ENCODE data around the gene METTL1.
A peak's percentile ranks its signal among the peaks of the same experiment; 100 is the strongest.

METTL1 gene

DNA sequence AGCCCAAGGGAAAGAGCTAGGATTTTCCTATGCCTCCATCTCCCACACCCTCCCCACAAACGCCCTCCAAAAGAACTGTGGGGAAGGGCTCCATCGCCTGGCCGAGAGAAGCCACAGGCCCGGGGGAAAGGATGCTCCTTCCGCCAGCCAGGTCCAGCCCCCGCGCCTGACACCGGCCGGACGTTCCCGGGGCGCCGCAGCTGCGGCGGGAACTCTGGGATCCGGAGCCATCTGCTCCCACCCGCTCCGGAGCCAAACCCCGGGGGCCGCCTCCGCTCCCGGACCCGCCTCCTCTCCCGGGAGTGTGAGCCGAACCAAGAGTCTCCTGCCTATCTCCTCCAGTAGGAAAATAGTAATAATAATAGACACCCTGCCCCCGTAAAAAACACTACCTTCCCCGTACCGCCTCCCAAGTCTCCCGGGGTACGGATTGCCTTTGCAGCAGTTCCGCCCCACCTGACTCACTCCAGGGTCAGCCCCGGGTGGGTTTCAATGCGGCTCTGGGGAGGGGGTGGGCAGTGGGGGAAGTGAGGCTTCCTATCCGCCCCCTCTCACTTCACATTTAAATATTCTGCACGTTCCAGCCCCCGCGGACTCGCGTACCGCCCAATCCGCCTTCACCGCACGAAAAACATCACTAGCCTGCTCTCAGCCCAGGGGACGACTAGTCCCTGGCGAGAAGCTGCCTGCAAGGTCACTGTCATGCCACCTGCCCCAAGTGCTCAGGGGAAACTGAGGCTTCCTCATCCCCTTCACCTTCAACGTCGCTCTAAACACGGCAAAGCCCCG, 35.8 kb downstream of the METTL1 start:
- DNase-seq: no peak

DNA sequence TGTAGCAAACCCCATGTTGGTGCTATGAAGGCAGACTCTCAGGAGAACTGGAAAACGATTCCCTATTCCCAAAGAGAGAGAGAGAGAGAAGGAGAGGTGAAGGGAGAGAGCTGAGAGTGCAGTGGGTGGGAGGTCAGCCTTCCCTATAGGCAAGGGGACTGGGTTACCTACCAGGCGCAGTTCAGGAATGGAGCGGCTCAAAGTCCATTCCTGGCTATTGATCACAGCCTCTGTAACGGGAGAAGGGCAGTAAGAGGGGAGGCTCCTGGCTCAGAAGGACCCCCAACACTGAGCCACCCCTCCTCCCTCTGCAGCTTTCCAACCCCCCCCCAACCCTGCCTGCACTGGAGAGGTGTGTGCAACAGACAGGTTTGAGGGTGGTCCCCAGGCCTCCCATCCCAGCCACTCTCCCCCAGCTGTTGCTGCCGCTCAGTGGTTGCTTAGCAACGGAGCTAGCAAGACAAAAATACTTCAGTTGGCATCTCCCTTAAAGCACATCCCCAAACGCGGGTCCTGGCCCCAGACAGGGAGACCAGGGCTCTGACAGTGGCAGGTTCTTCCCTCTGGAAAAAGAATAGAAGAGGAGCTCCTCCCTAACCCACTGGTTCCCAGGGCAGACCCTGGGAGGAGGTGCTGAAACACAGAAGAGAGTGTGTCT, 36.6 kb downstream of the METTL1 start:
- no peak for DNase-seq

DNA sequence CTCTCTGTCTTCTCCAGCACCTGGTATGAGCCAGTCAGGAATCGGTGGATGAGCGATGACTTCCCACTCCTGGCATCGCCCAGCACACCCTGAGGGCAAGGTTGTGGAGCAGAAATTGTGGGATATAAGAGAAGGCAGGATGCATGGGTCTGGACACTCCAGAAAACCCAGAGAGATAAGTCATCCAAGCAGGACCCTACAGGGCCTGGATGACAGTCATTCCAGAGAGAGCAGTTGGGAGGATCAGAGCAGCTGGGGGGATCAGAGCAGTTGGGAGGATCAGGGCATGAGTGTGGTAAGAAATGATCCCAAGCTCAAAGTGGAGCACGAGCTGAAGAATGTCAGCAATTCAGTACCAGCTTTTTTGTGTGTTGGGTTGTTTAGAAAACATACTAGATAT, 37.3 kb downstream of the METTL1 start:
- no peak for DNase-seq

DNA sequence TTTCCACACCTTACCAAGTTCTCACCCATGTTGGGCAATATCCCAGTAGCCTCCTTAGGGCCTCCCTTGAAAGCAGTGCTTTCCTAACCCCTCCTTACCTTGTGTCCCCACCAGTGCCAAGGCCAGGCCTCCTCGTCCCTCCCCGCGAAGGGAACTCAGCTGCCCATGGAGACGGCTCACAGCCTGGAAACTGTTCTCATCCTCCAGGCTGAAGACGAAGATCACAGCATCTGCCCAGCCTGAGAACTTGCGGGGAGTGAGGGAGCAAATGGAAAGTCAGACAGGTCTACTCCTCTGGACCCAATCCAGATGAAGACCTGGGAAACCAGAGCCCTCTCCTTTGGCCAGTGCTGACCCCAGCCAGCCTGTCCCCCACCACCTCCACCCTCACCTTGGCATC, 38.0 kb downstream of the METTL1 start:
- DNase-seq: no peak

DNA sequence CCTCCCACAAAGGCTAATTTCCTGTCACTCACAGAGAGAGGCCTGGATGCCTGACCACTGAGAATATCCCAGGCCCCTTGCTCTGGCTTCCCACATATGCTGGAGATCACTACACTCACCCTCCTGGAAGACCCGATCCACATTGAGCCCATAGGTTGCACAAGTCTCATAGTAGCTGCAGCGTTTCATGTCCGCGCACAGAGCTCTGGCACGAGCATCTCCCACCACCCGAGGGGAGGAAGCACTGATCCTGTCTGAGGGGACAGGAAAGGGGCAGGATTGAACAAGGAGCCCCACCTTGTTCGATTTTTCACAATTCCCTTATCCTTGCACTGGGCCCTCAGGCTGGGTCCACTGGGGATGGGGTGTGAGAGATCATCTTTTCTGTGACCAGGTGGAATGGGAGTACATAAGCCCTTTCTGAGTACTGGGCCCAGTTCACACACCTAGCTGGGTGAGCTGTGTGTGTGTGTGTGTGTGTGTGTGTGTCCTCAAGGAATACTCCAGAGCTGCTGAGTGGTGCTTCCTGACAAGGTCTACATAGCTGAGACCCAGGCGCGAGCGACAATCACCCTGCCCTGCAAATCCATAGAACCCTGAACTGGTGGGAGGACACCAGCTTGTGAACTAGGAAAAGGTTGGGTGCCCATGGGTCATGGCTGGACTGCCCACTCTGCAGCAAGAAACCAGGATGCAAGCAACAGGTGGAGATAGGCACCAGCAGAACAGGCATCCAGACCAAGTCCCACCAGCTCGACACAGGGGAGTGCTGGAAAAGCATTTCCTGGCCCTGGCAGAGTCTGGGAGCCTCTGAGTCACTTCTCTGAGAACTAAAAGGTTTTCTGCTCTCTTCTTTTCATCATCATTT, 38.9 kb downstream of the METTL1 start:
- DNase-seq: no peak

DNA sequence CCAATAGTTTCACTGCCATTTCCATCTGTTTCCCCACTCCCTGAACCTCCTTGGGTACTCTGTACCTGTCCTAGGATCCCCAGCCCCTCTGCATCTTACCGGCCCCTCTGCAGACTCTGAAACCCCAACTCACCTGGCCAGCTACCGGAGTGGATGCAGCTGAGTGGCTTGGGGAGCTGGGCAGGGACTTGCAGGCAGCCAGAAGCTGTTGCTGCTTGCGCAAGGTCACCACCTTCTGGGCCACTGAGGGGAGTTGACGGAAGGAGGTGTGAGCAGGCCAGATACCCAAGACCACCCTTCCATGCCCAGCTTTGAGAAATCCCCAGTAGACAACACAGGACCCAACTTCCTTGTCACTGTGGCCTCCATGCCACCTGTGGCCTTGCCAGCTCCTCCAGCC, 39.6 kb downstream of the METTL1 start:
- no peak for DNase-seq

DNA sequence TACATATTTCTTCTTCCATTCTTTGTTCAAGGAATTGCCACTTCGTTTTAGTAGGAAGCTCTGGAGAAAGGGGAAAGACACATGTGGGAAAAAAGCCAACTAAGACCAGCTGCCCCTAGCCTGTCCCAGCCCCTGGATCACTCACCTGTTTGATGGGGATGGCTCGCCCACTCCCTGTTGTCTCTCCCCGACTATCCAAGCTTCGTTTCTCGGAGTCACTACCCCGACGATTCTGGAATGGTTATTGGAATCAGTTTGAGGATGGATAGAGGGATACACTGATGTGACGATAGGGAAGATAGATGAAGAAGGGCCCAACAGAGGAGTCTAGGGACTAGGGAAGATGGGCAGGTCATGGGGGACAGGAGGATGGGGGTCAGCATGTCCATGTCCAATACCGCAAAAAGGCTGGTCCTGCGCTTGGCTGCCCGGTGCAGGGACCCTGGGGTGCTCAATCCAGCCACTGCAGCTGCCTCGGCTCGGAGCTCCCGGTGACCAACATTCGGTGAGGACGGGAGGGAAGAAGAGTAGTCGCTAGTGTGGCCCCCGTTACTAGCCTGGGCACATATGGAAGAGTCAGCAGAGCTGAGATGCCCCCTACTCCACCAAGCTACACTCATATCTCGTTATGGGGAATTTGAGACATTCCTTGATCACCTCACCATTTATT, 40.4 kb downstream of the METTL1 start:
- DNase-seq: no peak

DNA sequence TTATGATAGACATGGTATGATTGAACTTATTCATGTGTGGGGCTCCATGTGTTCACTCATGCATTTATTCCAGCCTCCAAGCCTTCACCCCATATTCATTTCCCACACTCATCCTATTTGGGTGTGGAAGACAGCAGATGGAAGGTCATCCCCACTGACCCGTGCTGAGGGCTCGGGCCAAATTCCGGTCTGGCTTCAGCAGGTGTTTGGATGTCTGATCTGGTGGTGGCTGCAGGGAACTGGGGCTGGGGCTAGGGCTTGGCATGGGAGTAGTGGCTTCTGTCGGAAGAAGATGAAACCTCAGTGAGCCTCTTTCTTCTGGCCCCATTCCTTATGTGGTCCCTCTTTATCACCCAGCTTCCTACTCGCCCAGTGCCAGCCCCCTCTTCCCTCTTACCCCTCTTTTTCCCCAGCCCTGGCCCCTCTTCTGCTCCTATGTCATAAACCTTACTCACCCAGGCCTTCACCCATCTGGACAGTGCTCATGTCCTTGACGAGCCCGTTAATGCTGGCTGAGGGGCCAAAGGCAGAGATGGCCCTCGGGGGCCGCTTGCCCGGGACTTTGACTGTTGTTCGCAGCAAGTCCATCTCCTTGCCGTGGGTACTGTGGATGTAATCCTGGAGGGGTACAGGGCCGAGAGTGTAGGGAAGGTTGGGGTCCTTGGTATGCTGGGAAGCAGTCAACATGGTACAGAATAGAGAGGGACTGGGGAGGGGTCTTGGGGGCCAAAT, 41.4 kb downstream of the METTL1 start:
- no peak for DNase-seq

DNA sequence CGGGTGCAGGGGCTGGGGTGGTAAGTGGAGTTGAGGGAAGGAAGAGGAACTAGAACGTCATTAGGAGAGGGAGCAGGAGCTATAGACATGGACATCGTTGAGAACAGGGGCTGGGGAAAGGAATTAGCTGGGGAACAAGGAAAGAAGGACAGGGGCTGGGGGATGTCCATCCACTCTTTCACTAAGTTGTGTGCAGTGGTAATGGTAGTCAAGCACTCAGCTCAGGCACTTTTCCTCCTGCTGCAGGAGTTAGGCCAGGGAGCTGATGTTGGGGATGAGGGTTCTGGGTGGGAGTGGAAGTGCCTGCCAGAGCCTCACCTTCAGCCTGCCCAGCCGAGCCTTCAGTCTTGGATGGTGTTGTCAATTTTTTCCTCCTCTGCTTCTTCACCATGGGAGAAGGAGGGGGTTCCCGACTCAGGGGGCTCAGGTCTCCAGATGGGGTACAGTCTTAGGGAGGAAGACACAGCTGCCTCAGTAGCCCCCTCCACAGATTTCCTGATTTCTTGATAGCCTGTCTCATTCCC, 42.5 kb downstream of the METTL1 start:
- DNase-seq: no peak

DNA sequence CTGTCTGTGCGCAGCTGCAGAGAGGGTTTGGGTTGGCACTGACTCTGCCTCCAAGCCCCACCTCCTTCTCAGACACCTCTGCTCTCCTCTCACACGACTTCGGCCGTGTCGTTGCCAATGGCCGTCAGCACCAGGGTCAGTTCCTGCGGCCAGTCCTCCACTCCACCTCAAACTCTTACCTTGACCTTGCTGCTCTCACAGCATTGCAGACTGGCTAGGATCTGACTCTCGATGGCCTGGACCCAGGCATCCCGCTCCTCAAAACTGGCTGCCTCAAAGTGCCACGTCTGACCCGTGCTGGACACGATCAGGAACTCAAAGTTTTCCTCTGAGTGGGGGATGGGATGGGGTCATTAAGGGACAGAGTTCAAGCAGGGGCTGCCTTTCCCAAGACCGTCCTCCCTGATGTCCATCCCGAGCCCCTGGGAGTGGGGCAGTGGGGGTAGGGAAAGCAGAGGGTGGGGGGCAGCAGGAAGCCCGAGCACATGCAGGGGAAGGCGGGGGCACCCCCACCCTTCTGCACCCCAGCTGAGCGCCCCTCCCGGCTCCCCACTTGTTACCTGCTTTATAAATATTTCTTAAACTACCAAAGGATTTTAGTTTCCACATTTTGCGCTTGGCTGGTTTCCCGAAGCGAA, 44.0 kb downstream of the METTL1 start:
- DNase-seq: no peak

DNA sequence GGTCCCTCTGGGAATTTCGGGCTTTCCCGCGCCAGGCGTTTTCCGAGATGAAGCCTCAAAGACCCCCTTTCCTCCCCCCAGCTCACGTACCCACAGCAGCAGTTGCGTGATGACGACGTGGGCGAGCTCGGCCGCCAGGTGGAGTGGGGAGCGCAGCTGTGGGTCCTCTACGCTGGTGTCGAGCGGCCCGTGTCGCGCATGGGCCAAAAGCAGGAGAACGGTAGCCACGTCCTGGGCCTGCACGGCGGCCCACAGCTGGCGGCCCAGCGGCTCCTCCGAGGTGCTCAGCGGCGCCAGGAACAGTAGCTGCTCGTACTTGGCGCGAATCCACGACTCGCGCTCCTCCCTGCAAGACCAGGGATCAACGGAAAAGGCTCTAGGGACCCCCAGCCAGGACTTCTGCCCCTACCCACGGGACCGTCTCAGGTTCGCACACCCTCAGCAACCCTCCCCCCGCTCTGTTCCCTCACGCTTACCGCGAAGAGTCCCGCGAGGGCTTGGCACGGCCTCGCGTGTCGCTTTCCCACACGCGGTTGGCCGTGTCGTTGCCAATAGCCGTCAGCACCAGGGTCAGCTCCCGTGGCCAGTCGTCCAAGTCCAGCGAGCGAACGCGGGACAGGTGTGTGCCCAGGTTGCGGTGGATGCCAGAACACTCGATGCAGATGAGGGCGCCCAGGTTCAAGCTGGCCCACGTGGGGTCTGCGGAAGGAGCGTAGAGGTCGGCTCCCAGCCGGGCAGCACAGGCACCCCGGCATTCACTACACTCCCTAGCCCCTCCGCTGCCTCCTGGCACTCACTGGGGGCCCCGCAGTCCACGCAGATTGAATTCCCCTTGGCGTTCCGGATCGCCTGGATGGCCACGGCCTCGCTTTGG, 44.8 kb downstream of the METTL1 start:
- DNase-seq: no peak

DNA sequence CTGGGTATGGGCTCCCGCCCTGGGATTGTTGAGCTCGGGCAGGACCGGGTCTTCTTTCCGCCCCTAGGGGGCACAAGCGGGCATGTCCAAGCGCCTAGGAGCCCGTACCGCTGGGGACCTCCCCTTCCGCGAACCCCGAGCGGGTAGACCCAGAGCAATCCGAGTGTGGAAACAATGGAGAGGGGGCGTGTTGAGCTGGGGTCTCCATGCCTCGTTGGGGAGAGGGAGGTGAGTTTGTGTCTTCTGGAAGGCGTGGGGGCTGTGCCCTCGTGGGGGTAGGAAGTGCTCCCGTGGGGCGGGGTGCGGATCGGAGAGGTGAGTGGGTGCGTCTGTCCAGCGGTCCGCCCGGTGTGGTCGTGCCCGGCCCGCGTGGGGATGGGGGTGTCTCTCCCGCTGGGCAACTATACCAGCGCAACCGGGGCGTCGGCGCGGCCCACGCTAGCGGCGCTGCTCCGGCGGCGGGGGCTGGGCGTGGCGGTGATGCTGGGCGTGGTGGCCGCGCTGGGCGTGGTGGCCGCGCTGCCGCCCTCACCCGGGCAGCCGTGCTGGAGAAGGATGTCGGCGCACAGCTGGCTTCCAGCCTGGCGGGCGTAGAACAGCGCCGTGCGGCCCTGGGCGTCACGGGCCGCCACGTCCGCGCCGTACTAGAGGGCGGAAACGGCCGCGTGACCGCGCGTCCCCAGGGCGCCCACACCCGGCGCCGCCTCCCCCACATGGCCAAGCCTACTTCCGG, 45.6 kb downstream of the METTL1 start:
- DNase-seq: peak; percentile 23

DNA sequence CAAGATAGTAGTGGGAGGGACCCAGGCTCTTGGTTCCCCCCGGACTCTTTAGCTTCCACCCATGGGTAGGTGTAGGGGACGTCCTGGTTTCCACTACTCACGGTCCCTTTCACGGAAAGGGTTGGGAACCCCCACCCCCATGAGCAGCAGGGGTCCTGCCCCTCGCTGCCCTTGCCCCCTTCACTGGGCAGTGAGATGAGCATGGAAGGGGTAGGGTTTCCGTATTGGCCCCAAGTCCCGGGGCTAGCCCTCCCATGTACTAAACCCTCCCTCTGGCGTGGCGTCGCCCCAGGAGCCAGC, 46.1 kb downstream of the METTL1 start:
- DNase-seq: no peak

DNA sequence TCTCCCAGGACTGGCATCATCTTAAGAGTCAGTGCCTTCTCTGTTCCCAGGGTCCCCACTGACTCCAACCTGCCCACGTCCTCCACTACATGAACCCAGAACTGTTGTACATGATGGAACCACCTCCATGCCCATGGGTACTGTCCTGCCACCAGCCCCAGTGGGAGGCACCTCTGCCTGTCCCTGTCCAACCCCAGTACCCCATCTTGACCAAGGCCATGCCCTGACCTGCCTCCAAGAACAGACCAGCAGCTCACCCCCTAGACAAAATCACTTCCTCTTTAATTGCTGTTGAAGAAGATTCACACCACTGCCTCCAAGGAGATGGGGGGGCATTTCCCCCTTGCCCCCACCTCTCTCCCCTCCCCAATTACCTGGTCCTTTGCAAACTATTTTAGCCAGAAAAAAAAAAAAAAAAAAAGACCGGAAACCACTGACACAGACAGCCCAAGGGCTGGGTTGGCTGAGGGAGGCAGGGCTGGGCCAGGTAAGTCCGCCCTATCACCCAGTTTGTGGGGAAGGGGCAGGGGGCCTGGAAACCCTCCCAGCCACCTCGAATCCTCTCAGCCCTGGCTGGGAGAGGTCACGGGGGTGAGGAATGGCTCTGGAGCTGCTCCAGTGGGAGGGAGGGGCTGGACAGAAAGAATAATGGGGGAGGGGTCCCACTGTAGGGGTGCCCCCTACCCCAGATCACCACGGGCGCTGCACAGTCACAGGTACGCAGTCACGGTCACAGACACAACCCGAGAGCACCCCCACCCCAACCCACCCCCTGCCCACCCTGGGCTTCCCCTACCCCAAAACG, 46.8 kb downstream of the METTL1 start:
- no peak for DNase-seq

DNA sequence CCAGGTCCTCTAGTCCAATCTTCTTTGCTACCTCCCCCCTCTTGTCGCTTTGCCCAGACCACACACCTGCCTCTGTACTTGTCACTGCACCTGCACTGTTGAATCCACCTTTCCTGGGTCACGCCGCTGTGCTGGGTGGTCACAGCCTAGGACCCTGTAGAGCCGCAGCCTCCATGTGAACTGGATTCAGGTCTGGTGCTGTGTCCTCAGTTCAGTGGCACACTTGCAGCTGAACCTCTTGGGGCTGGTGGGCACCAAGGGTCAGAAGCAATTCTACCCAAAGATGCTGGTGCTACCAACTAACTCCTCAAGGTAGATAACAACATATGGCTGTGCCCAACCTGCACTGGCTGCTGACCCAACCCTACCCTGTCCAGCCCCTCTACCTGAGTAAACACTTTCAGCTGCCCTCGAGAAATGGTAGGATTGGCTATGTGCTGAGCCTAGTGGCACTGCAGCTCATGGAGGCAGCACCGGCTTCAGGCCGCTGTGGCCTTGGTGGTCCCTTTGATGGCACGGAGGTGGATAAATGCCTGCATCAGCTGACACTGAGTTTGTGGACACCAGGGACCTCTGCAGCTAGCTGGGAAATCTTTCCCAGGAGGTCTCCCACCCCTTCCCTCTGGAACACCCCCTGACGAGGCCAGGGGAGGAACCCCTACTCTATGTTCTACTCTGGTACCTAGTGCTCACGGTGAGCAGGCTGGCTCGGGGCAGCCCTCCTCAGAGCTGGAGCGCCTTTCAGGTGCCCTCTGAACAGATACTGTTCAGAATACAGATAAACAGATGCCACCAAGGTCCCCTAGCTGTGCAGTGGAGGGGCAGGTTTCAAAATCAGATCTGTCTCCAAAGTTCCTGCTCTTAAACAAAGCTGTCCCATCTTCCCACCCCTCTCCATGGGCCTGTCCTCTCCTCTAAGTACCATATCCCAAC, 47.6 kb downstream of the METTL1 start:
- DNase-seq: no peak

DNA sequence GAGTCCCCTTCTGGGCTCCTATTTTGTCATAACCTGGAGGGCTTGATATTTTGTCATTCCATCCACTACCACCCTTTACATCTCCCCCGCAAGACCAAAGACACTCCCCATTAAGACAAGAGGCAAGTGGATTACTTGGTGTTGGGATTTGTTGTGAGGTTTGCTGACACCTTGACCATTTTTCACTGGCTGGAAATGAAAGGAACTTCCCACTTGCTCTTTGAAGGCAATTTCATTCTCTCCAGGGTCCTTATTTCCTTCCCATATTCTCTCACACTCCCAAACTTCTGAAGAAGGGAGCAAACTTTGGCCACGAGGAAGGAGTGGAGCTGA, 48.3 kb downstream of the METTL1 start:
- DNase-seq: no peak

DNA sequence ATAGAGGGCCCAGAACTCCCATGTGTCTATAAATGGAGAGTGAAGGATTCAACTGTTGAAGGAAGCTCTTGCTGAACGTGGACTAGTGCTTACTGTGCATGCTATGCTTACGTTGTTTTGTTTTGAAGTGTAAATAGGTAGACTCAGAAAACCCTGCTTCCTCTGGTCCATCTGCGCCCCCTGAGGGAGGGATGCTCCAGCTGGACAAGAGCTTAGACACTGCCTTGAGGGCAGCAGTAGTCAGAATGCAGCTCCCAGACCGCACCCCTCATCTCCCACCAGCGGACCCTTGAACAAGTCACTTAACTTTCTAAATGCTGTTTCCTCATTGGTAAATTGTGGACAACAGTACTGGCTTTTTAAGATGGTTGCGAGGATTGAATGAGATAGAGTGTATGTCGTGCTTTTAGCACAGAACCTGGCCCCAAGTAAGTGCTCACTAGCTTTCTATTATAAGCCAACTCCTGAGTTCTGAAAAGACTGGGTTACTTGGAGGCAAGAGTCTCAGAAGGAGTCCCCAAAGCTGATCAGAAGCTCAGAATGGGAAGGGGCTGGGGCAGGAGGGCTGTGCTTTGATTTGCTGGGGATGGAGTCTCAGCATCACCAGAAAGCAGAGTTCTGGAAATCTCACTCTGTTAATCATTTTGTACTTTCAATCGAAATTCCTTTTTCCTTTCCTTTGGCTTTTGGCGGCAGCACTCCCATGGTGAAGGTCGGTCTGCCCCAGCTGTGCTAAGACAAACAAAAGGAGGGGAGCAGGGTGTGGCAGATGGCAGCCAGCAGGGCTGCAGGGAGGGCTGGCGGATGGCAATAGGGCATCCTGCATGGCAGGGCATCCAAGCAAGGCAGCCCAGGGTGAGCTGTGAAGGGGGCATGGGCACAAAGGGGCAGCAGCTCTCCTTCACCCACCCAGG, 48.9 kb downstream of the METTL1 start:
- DNase-seq: no peak
